Left kidney (tissue), 2 donors: ENCODE measurements around the gene LCP2. TPM values are rescaled to one million over a fixed set of nuclear protein-coding genes. Genes with fewer than 3 reads are reported as not detected.

Source experiments
- DNase-seq: peaks from one replicate; pipeline ENCODE4 v3.0.0-alpha.2; 2013
- polyA plus RNA-seq: library from polyadenylated mRNA; unstranded; fragments of 120-200 nt; gene quantifications from one replicate; pipeline ENCODE4 v1.2.1, GENCODE V29; 2013; ENCODE audit not compliant: insufficient read length

The LCP2 gene
- polyA plus RNA-seq, 1 donor, result 3.9 TPM

DNA sequence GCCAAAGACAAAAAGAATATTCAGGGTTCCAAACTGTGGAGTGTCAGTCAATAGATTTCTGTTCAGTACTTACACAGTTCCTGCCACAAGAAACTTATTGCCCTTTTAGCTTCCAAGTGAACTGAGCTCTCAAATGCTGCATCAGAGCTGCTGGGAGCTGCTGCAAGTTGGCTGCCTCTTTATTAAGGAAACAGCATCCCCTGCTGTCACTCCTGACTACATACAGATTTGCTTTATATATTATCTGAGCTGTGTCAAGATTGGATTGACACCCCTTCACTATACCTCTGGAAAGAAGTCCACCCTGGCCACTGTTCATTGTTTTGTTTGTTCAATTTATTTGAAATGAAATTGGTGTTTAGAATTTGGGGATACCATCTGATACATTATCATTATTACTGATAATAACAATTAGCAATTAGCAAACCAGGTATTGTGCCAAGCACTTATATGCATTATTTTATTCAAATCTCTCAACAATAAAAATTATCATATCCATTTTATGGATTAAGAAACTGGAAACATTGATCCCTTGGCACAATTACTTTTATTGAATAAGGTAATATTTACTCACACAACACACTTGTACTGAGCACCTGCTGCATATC, 81.2 kb downstream of the LCP2 start:
- peak; percentile 54 for DNase-seq

DNA sequence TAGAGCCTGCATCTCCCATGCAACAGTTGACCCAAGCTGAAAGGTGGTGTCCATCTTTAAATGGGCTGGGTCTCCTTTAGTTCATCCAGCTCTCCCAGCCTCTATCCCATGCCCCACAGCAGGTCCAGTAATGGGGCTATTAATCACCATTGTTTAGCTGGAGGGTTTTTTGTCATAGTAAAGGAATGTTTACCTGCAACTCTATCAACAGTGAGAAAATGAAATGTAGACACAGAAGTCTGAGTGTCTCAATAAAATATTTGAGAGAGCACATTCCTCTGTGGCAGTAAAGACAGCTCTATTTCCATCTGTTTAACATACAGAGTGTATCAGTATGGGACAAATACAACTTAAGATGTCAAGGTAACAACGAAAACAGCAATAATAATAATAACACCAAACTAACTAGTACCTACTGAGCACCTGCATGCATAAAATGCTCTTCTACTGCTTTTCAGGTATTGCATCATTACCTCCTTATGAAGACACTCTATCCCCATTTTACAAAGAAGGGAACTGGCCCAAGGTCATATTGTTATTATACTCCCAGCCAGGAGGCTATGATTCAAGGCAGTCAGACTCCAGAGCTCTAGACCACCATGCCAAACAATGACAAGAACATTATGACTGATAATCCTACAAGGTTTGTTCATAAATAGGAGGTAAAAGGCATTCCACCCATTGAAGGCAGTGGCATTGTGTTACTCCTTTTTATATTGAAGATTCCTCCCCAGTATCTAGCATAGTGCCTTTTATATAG, 85.8 kb downstream of the LCP2 start:
- no peak for DNase-seq

DNA sequence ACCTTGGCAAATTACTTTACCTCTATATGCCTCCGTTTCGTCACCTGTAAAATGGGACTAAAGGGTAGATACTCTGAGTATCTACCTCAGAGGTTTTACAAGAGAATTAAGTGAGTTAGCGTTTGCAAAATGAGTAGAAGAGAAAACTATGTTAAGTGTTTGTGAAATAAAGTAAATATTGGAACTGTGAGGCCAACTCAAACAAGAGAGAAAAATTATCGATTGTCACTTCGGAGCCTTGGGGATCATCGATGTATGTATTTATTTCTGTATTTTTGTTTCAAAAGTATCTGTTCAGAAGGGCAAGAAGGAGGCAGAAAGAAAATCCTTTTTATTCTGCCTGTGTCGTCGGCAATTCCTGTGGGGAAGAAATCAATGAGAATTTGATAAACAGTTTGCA, 90.6 kb downstream of the LCP2 start:
- no peak for DNase-seq

DNA sequence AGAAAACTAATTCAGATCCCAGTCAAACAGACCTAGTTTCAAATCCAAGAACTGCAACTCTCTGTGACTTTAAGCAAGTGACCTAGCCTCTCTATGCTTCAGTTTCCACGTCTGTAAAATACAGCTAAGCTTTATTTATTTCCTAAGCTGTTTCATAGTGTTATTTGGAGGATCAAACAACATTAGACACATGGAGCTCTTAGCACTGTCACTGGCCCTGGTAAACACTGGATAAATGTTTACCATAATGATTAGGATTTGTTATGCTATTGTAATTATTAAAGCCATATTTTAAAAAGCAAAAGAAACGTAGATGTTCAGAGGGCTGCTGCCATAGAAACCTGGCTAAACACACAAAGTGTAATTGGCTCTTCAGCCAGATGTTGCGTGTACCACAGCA, 91.4 kb downstream of the LCP2 start:
- DNase-seq, result no peak

DNA sequence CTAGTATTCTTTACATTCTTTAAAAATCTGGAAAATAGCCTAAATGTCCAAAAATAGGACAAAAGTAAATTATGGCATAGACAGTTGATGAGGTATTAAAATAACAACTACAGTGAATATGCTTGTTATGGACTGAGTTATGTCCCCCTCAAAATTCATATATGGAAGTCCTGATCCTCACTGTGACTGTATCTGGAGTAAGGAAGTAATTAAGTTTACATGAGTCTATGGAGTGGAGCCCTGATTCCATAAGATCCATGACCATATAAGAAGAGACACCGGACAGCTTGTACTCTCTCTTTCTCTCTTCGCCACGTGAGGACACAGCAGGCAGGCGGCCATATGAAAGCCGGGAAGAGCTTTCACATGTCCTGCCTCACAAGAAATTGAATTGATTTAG, 93.4 kb downstream of the LCP2 start:
- no peak for DNase-seq

DNA sequence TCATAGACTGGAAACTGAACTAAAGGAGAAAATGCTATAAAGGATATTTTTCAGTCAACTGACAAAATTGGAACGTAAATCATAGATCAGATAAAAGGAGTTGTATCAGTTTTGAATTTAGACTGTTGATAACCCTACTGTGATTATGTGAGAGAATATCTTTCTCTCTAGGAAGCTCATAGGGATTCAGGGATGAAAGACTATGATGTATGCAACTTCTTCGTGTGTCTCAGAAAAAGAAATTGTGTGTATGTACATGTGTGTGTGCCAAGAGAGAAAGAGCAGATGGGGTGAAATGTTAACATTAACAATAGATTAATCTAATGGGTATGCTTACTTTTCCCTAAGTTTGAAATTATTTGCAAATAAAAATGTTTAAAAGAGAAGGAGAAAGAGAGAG, 95.5 kb downstream of the LCP2 start:
- no peak for DNase-seq

DNA sequence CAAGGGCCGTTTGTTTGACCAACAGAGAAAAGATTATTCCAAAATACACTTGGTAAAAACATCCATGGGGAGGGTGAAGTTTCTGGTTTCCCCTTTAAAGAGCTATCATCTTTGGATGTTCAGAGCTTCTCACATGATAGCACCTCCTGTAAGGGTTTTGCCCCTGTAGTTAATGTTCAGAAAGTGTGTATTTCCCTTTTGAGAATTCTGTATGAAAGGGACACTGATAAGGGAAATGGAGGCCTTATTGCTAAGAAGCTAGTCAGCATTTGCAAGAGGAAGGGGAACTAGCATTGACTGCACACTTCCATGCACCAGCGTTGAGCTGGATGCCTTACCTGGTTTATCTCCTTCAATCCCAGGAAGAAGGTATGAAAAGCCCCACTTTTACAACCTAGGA, 96.3 kb downstream of the LCP2 start:
- no peak for DNase-seq

DNA sequence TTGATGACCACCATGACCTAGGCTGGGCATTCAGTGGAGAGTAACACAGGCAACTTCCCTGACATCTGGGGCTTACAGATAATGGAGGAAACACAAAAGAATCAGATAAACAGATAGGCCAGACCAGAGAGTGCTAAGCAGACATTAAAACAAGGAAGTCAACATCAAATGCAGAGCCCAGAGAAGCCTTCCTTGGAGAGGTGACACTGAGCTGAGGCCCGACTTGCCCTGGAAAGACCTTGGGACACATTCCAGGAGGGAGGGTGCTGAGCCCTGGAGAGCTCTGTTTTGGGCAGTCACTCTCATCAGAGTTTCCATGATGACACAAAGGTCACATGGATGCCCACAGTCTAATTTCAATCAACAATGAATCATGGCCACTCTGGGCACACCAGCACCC, 96.7 kb downstream of the LCP2 start:
- DNase-seq, result no peak

Other genes with a start within 250 kb of the LCP2 start
- 4.8 TPM for gene FOXI1, start 191.9 kb downstream of the LCP2 start, polyA plus RNA-seq
- gene C5orf58, start 64.8 kb downstream of the LCP2 start, polyA plus RNA-seq, result 0.25 TPM
- 1.1 TPM for gene KCNMB1, start 91.6 kb upstream of the LCP2 start, polyA plus RNA-seq
- gene KCNIP1, start 206.2 kb upstream of the LCP2 start, polyA plus RNA-seq, result 10.8 TPM